GM18505 (cell line): ENCODE results near the gene SCGB3A2.

Experiments
- ATAC-seq: cut with Tn5 transposase; IDR thresholded peaks from one replicate; pipeline ENCODE4 v1.9.1; 2021; ENCODE audit not compliant: unreplicated experiment
- POLR2A ChIP-seq: IDR thresholded peaks from 4 replicates; pipeline ENCODE4 v1.6.1; 2011; ENCODE audit warnings: borderline replicate concordance; ENCODE audit not compliant: insufficient read depth, insufficient read length; ENCODE audit errors: extremely low read depth

The SCGB3A2 gene

DNA sequence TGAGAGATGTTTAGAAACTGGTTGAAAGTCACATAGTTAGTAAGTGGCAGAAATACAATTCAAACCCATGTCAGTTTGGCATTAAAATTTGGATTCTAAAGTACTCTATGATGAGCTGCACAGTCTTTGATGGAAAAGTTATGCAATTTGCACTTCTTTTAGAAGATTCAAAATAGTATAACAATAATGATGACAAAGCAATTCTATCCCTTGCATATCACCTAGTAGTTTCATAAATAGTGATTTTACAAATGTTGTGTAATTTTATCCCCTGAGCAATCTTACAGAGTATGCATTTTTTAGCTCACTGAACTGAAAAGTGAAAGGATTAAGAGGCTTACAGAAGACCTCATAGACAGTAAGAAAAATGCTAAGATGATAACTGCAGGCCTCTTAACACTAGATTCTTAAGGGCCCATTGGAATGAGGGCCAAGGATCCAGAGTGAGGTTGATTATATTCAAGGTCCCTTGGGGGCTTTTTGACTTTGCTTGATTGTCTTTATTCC is 24.2 kb downstream of the SCGB3A2 start:
- no peak for ATAC-seq
- TF ChIP-seq POLR2A, result no peak

DNA sequence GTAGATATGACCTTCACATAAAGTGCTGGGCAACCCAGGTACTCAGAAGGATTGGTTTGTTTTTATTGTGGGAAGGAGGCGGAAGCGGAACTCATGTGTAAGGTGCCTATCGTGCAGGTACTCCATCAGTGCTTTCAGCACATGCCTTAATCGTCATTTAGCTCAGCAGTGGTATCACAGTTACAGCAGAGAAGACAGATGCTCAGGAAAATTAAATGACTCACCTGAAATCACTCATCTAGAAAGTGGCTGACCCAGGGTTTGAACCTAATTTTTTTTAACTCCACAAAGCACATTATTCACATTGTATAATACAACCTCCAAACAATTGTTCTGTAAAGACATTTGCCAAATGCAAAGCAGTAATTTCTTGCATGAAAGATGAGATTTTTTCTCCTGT is 25.6 kb downstream of the SCGB3A2 start:
- TF ChIP-seq POLR2A, result no peak
- no peak for ATAC-seq

DNA sequence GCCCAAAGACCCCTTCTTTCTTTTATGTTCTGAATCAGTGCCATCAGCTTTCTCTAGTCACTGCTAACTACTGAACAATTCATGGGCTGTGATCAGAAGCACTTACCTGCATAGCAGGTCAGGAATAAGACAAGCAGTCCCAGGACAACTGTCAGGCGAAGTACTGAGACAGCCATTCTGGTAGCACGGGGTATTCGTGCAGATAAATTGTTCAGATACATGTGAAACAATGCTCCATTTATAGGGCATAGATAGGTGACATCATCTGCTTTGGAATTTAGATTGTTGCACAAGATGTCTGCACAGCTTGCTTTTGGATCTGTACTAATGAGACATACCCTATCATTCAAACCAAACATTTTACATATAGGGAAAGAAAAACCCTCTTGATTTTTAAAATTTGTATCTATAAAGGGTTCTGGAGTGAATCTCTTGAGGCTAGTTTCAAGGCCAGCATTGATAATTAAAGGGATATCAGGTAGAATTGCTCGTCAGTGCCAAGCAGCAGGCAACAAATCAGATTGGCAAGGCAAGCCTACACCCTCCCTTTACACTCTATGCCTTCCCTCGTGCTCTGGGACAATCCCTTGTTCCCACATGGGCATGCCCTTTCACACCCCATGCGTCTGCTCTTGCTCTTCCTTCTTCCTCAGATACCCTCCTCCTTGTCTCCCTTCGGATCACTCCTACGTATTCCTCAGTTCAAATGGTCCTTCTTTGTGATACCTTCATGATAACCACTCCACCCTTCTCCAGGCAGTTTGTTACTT is 28.0 kb downstream of the SCGB3A2 start, which contains the start of gene C5orf46:
TSS of gene C5orf46 (minus strand) at position 213 of the 770 bp plus-strand sequence. CDS start at position 176, 37 bp downstream.
- no peak for TF ChIP-seq POLR2A
- no peak for ATAC-seq

DNA sequence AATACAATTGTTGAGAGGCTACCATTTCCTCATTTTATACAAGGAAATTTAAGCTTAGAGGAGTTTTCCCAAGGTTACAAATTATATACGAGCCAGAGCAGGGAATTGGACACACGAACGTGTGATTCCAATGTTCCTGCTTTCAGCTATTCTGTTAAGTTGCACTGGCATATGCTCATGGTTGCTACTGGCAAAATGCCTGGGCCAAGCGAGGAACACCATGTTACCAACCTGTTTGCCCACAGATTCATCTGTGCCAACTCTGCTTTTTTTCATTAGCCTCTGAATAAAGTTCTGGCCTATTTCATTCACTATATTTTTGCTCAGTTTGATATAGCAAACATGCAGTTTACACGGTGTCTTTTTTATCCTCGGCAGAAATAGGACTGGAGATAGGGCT is 32.9 kb downstream of the SCGB3A2 start:
- no peak for ATAC-seq
- TF ChIP-seq POLR2A, result no peak

DNA sequence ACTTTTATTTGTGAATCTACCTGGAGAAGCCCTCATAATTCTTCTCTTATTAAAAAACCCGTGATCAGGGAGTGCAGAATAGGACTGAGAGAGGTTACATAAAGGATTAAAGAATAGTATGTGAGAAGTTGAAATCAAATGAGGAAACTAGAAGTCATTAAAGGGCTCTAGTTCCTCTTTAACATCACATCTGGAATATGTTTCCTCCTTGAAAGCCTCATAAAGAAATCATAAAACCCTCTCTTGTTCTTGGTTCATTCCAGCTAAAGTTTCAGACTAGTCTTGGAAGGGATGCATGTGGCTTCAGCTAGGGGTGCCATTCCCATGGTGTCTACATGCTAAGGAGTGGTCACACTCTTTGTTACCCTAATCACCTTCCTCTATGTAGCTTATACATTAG is 33.5 kb downstream of the SCGB3A2 start:
- ATAC-seq, result no peak
- TF ChIP-seq POLR2A, result no peak

DNA sequence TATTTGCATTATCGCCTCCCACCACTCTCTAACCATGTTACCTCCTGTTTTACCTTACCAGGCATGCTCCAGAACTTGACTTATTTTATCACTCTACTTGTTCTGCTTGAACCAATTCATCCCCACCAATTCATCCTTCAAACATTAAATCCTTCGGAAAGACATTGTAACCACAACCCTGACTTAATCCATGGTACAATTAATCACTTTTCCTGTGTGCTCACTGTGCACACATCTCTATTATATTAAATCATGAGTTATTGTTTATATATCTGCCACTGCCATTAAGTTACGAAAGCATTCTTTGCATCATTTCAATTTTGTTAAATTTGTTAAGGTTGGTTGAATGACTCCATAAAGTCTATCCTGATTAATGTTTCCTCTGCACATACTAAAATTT is 35.3 kb downstream of the SCGB3A2 start:
- no peak for TF ChIP-seq POLR2A
- no peak for ATAC-seq

DNA sequence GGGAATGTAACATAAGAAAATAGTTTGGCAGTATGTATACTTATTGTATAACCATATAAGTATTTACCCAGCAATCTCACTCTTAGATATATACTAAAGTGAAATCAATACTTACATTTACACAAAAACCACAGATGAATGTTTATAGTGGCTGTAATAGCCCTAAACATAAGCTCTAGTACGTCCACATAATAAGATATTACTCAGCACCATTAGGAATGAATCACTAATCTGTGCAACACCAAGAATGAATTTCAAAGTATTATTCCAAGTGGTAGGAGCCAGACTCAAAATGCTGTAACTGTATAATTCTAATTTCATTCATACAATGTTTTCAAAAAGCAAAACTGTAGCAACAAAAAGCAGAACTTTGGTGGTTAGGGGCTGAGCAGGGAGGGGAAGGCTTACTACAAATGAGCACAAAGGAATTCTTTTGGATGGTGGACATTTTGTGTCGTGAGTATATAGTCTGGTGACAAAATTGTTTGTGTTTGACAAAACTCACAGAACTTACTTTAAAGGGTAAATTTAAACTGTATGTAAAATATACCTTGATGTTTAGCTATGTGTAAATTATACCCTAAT is 39.7 kb downstream of the SCGB3A2 start:
- TF ChIP-seq POLR2A, result no peak
- ATAC-seq, result no peak

DNA sequence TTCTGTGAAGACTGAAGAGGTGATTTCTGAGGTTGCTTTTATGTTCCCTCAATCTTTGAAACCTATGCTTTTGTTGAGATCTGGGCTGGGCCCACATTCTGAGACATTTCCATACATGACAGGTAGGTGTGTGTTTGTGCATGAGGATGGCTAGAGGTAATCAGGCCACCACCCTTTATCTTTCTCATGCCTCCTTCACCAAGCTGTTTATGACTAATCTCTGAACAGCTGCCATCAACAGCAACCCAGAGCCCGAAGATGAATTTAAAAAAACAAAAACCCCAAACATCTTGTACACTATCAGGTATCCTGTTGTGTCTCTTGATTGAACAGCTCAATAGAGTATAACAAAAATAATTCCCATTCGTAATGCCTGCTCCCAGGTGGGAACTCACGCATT is 40.4 kb downstream of the SCGB3A2 start:
- TF ChIP-seq POLR2A, result no peak
- no peak for ATAC-seq

DNA sequence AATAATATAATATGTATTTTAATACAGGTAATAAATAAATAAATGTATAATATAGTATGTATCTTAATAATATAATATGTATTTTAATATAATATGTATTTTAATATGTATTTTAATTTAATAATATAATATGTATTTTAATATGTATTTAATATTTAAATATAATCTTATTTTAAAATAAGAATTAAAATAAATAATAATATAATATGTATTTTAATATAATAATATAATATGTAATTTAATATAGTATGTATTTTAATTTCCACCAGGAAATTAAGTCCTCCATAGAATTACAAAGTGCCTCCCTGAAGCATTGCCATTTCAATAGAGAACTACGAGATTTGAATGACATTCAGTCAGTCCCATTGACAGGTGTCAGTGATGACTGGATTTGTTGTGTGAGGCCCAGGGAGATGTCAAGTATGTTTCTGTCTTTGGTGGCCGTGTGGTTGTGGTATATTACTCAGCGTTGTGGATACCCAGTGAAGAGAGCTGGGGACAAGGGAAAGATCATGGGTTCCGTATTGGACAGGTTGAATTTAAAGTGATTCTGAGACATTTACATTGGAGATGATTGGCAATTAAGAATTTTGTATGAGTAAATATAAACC is 42.0 kb downstream of the SCGB3A2 start:
- ATAC-seq, result no peak
- no peak for TF ChIP-seq POLR2A

DNA sequence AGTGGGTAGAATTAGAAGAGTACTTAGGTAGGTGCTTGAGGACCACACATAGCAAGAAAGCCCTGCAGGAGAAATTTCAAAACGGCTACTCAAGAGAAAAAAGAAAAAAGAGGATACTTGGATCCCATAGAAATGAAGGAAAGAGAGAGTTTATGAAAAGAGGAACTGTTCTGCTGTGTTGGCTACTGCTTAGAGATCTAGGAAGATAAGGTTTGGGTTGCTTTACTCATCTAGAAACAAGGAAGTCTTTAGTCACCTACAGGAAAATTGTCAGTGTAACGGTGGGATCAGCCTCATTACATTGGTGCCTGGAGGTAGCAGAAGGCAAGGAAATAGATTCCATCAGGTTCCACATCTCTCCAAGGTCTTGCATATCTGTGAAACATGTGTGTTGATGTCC is 42.6 kb downstream of the SCGB3A2 start:
- no peak for ATAC-seq
- TF ChIP-seq POLR2A, result no peak

DNA sequence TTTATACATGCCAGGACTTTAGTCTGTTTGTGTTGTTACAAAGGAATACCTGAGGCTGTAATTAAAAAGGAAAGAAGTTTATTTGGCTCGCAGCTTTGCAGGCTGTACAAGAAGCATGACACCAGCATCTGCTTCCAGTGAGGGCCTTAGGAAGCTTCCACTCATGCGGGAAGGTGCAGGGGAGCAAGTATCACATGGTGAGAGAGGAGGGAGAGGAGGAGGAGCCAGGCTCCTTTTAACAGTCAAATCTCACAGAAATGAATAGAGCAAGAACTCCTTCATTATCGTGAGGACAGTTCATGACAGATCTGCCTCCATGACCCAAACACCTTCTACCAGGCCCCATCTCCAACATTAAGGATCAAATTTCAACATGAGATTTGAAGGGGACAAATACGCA is 46.5 kb downstream of the SCGB3A2 start:
- no peak for TF ChIP-seq POLR2A
- no peak for ATAC-seq

DNA sequence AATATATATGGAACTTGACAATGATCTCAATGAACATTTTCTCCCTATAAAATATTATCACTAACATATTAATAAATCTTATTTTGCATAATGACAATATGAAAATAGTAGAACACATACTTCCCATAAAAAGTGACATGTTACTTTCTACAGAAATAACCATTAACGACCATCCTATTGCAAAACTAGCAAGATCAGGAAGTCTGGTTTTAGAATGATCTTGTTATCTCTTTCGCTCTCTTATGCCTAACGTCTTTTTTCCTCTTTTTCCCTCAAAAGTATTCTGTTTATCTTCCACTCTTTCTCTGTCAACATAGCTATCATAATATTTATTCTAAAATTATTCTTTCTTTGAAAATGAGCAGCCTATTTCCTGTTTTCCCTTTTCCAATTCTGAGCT is 49.4 kb downstream of the SCGB3A2 start:
- TF ChIP-seq POLR2A, result no peak
- no peak for ATAC-seq

DNA sequence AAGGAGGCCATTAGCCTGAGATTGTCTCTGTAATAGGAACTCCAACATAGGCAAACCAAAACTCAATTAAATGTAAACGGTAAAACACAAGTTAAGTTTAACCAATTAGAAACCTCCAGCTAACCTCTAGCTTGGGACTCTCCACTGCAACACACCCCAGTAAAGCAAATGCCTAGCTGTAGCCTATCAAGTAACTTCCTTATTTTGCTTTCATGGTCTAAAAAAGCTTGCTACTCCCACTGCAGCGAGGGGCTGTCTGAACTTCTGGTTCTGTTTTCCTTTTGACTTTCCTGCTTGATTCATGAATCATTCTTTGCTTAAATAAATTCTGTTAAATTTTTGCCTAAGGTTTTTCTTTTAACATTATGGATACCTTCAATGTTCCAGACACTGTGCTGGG is 52.3 kb downstream of the SCGB3A2 start:
- ATAC-seq, result peak; percentile 93
- TF ChIP-seq POLR2A, result no peak
